DMS79 (cell line): ENCODE results near the gene KCNG4.
"Not testable (repeated sequence)": the region's sequence is repeated elsewhere in the genome, so short reads cannot be mapped to it uniquely, and the experiment has no call there.

ENCODE experiments used
- DNase-seq: peaks from one replicate; lab custom pipeline; 2025; lab: John Stamatoyannopoulos, UW

The KCNG4 gene

DNA sequence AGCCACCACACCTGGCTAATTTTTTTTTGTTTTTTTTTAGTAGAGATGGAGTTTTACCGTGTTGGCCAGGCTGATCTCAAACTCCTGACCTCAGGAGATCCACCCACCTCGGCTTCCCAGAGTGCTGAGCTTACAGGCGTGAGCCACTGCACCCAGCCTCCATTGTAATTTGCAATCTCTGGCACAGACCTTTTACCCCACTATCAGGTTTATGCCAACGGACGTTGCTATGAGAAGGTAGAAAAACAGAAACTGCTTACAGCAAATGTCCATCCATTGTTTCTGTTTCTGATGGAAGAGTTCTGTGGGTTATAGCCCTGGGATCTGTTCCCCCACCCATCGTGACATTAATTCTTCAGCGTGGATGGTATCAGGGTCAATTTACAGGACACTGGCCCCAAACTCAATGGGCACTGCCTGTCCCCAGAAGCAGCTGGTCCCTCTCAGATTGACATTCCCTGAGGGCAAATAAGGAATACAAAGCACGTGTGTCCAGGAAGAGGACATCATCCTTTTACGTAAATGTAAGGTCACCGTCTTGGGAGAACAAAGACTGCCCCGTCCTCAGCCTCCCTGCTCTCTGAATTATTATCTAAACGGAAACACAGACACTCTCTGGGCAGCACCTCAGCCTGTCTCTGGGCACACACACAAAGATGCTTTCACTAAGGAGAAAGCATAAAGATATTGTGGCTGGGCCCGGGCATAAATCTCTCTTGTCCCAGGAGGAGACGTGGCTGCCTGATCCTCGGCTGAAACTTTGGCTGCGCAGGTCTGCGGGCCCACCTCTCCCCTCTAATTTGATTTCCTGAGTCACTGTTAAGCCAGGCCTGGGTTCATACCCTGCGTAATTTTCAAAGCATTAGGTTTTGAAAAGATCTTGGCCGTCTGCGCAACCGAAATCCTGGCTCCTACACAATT, 5.2 kb downstream of the KCNG4 start:
- DNase-seq = no peak

DNA sequence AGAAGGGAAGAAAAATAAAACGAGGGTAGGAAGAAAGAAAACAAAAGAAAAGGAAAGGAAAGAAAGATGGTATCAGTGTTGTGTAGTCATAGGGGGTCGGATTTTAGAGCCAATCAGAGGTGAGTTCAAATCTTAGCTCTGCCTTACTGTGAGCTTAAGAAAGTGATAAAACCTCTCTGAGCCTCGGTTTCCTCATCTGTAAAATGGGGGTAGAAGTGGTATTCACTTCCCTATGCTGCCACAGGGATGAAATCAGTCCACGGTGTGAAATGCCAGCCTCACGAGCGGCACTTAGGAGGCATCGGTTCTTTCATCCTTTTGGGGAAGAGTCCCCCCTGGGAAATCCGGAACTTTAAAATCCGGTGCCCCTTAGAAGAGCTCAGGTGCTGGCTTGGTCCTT, 6.1 kb downstream of the KCNG4 start:
- no peak for DNase-seq

DNA sequence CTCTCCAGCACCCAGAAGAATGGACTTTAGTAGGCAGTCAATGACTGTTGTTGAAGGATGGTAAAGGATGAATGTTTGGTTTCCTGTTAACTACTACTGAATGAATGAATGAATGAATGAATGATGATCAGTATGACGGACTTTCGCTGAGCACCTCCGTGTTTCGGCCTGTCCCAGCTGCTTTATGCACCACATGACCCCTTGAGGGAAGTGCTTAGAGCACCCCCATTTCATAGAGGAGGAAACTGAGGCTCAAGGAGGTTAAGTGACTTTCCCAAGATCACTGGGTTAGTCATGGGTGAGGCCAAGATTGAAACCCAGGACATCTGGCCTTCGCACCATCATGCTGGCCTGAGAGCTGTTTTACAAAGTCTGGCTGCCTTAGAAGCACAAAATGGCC, 6.8 kb downstream of the KCNG4 start:
- DNase-seq = no peak

DNA sequence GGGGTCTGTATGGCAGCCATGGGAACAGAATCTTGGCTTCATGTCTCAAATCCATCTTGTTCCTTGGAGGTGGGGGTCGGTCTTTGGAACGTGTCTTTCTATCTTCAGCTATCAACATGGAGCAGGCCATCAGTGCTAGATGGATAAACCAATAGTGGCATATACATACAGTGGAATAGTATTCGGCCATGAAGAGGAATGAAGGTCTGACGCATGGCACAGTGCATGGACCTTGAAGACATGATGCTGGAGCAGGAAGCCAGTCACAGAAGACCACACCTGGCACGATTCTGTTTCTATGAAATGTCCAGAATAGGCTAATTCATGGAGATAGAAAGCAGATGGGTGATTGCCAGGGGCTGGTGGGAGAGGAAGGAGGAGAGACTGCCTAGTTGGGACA, 7.8 kb downstream of the KCNG4 start:
- no peak for DNase-seq

DNA sequence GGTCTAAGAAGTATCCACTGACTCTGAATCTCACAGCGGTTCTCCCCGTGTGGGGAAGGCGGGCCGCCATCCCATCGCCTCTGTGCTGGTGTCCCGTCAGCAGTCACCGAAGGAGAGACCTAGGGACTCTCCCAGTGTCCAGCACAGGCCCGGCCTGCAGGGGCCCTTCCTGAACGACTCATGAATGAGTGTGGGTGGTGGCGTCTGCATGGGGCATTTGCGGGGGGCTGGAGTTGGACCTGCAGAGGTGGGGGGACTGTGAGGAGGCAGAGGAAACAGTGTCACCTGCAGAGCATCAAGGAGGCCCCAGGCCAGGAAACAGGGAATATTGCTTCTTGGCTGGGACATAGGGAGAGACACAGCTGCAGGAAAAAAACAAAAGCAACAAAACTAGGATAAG, 10.3 kb downstream of the KCNG4 start:
- DNase-seq = no peak

DNA sequence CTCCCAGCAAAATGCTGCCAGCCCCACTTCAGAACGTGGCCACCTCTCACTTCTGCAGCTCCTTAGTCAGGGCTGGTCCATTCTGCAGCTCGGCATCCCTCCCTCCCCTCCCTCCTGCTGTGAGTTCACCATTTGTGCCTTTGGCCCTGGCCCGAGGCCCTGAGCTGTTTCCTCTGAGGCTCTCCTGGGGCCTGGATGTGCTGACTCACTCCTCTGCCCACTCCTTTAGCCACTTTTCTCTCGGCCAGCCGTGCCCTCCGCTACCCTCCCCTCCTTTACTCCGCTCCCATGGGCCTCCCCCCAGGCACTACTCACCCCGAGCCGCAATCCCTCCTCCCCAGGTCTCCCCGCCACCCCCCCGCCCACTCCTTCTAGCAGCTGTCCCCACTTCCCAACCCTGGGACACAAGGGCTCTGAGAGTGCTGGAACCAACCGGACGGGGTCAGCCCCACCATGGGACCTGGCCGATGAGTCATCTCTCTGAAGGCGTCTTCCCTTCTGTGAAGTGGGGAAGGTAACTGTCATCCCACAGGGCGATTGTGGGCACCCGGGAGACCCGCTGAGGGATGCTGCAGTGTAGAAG, 11.5 kb downstream of the KCNG4 start:
- no peak for DNase-seq

DNA sequence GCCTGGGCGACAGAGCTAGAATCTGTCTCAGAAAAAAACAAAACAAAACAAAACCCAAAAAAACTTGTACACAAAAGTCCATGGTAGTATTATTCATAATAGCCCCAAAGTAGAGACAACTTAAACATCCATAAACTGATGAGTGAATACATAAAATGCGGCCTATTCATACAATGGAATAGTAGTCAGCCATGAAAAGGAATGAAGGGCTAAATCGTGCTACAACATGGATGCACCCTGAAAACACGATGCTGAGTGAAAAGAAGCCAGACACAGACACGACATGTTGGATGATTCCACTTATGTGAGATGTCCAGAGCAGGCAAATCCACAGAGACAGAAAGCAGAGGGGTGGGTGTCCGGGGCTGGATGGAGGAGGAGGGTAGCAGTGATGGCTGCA, 12.3 kb downstream of the KCNG4 start:
- no peak for DNase-seq

DNA sequence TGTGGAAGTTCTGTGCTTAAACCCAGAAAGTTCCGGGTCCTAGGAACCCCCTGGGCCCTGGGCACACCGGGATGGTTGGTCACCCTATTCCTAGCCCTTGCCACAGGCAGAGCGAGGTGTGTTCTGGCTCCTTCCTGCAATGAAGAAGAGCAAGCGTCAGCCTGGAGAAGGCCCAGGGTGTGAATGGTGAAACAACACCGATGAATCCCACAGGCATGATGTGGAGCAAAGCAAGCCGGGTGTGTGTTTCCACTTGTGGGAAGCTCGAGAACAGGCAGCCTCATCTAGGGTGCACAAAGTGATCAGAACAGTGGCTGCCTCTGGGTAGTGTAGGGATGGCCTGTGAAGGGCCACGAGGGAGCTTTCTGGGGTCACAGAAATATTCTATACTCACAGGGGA, 13.8 kb downstream of the KCNG4 start:
- DNase-seq = no peak

DNA sequence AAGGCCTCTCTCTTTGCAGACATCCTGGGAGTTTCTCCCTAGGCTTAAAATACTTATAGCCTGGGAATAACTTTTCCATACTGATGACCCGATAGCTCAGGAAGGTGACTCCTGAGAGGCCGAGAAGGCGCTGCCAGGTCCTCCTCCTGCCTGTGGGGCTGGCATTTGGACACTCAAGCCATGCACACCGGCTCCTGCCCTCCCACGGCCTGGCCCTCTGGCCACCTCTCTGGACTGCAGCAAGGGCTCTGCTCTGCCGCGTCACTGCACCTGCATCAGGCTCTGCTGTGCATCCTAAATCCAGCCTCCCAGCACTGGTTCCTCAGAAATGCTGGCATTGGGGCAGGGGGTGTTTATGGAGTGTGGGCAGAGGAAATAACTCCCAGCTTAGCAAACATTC, 14.2 kb downstream of the KCNG4 start:
- no peak for DNase-seq

DNA sequence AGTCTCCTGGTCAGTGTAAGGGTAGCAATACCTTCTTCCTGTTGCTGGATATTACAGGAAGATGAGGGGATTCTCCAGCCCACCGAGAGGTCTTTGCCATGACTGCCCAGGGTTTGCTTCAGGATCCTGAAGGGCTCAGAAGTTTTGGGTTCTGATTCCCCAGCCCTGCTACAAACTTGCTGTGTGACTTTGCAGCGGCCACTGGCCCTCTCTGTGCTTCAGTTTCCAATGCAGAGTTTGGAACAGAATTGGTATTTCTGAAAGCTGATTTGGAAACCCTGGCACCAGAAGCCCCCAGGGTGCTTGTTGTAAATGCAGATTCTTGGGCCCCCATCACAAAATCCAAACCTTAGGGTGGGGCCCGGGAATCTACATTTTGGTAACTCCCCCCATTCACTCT, 14.7 kb downstream of the KCNG4 start:
- no peak for DNase-seq

DNA sequence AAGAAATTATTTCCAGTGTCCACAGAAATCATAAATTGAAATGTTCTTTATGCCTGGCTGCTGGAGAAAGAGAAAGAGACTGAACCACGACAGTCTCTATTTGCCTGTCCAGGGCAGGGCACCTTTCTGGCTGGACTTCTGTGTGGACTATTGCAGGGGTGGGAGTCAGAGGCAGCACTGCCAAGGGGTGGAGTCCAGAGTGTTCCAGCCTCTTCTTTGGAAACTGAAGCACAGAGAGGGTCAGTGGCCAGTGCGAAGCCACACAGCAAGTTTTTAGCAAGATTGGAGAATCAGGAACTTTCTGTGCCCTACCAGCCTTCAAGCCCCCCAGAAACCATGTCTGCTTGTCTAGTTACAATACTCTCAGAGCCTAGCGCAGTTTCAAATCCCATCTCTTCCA, 15.3 kb downstream of the KCNG4 start:
- DNase-seq = no peak

DNA sequence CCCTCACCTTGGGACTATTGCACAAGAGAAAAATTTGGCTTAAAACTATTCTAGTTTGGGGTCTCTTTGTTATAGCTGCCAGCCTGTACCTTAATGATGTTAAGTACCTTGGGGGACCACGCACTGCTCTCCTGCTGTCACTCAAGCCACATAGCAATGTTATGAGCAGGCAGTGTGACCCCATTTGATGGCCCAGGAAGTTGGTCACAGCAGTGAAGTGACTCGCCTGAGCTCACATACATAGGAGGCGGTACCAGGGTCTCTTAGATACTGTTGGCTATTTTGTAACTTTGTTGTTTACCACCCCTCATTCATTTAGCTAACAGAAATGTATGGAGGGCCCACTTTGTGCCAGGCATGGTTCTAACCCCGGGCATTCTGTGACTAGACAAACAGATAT, 16.4 kb downstream of the KCNG4 start:
- DNase-seq = no peak

DNA sequence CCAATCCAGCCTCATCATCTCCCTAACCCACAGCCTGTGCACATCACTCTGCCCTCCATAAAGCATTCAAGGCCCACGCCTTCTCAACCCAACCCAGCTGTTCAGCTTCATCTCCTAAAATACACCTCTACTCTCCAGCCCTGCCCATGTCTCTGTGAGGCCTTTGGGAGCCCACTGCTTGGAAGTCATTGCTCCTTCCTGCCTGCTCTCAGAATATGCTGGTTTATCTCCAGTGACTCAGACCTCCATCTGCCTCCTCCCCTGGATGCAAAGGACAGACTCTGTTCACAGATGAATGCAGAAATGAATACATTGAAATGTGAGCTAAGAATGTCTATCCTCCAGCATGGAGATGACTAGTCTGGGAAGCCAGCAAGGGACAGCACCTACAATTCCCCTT, 19.0 kb downstream of the KCNG4 start:
- DNase-seq = no peak

DNA sequence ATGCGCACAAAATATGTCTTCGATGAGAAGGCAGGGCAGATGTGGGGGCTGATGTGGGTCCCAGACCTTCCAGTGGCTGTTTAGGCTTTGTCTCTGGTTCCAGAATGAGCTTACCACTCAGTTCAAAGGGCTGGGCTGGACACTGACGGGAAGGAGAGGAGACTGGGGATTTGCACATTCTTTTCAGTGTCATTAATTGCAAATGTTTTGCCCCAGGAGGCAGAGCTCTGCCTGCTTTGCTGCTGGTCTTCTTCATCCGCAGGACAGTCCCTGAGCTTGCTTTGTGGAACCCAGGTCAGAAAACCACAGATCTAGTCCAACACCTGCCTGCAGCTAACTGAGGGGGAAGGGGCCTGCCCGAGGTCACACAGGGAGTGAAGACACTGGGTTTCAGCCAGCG, 20.9 kb downstream of the KCNG4 start:
- no peak for DNase-seq

DNA sequence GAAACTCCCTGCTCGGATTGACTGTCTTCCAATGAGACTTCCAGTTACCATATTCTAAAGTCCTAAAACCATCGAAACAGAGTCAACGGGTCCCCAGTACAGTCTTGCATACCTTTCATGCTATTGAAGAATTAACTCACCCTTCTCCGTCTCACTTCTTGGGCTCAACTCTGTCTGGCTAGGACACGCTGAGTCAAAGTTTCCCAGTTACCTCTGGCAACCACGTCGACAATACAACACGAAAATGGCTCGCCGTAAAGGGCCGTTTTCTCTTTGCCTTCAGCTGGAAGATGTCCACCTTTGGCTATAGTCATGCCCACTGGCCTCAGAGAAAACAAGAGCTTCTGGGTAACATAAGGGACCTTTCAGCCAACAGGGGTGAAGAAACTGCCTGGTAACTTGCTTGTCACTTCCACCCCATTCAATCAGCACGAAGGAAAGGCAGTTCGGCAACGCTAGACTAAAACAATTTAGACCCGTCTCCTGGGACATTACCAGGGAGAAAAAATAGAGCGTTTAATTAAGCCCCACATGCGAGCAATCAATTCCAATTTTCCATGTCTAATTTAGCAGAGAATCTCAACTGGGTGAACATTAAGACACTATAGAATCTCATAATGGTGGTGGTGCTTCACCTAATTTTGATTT, 21.5 kb downstream of the KCNG4 start:
- DNase-seq = no peak

DNA sequence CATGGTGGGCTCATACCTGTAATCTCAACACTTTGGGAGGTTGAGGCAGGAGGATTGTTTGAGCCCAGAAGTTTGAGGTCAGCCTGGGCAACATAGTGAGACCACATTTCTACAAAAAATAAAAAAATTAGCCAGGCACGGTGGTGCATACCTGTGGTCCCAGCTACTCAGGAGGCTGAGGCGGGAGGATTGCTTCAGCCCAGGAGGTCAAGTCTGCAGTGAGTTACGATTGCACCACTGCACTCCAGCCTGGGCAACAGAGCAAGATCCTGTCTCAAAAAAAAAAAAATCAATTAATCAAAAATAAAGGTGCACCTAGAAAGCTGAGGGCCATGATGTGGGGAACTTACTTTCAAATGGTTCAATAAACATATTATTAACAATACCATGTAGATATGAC, 23.7 kb downstream of the KCNG4 start:
- not testable (repeated sequence) for DNase-seq

DNA sequence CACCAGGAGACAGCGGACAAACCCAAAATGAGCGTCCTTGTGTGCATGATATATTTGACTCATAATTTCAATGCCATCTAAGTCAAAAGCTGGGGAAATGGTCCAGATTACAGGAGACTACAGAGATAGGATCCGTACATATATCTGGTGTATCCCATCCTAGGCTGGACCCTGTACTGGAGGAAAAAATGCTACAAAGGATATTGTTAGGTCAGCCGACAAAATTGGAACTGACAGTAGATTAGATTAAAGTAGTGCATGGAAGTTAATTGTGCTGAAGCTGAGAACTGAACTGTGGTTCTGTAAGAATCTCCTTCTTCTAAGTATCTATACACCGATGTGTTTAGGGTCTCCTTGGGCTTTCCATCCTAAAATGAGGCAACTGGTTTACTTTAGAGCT, 24.3 kb downstream of the KCNG4 start:
- DNase-seq = no peak

DNA sequence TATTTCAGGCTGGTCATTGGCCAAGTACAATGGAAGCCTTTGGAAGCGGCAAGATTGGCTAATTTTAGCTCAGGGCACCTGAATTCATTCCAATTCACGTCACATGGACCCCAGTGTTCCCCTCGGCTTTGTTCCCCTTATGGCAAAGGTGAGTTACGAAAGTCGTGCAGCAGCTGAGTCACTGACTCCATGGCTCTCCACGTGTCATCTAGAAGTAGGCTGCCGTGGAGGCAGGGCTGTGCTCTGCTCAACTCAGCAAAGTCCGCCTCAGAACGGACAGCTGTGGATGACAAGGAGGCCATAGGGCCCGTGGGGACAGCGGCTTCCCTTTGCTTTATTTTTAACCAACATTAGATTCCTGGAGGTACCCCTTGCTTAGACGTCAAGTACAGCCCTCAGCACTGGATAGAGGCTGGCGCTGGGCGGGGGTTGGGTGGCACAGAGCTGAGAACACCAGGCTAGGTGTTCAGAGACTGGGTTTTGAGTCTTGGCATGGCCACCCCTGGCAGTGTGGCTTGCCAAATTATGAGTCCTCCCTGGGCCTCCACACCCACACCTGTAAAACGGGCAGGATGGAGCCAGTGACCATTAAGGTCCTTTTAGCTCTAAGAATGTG, 25.3 kb downstream of the KCNG4 start:
- DNase-seq = no peak

DNA sequence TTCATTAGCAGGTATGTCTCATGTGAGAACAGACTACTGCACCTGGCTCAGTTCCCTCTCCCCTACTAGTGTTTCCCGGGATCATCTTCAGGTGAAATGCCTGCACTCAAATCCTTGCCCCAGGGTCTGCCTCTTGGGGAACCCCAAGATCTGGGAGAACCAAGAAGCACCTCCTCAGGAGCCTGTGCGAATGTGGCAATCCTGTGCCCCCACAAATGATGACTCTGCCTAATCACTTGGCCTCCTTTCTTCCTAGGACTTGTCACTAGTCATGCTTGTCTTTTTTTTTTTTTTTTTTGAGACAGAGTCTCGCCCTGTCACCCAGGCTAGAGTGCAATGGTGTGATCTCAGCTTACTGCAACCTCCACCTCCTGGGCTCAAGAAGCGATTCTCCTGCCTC, 27.2 kb downstream of the KCNG4 start:
- DNase-seq = no peak

DNA sequence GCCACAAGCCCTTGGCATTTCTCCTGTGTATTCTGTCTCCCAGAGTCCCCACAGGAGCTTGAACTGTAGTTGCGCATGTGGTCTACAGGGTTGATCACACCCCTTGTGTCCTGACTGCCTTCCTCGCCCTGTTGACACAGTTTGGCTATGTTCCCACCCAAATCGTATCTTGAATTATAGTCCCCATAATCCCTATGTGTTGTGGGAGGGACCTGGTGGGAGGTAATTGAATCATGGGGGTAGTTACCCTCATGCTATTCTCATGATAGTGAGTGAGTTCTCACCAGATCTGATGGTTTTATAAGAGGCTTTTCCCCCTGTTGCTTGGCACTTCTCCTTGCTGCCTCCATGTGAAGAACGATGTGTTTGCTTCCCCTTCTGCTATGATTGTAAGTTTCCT, 27.7 kb downstream of the KCNG4 start:
- DNase-seq = no peak

DNA sequence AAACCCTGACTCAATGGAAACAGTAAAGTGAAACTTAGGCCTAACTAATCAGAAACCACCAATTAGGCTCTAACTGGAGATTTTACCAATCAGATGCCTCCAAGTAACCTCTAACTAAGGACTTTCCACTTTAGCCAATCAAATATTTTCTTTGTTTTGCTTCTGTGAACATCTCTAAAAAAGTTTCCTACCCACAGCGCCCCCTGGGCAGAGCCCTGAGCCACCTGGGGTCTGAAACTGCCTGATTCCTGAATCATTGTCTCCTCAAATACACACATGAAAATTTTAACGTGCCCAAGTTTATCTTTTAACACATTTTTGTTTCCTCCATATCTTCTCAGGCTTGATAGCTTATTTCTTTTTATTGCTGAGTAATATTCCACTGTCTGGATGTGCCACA, 29.8 kb downstream of the KCNG4 start:
- DNase-seq = no peak

DNA sequence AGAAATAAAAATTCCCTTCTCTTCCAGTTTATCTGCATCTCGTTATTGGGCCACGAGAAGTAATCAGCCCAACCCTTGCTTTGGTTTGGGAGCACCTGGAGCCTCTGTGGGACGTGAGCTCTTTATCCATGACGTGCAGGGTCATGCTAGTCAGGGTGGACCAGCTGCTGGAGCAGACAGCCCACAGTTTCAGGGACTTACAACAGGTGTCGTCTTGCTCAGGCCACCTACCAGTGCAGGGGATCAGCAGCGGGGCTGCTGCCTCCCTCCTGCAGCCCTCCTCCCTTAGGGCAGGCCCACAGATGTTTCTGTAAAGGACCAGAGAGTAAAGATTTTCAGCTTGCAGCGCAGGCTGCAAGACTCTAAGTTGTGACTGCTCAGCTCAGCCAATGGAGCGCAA, 31.9 kb downstream of the KCNG4 start:
- DNase-seq = no peak

DNA sequence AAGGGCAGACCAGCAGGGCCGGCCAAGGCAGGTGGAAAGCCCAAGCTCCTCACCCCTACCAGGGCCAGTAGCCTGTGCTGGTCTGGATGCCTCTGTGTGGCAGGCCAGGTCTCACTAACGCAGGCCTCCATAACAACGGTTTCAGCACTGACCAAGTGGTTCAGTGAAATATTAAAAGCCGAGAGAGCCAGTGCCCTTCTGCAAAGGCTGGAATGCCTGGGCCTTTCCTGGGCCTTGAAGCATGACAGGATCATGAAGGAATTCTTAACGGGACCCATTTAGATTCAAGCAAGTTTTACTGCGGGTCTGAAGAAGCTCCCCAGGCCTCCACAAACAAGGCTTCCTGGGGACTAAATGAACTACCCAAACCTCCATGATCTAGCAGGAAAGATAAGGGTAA, 32.6 kb downstream of the KCNG4 start:
- DNase-seq = no peak
